ENCODE data around the gene KIAA0408.

- TF ChIP-seq CTCF (IDR thresholded peaks at IDR 0.05; ENCODE audit: control extremely low read depth in 1 of 3, insufficient read depth in 1 of 3, low read depth in 1 of 3, low read length in 3 of 3) (no peak), JUN (IDR thresholded peaks at IDR 0.05; ENCODE audit: low read depth, low read length) (no peak)
These were observed 12.4 kb upstream of the KIAA0408 start for GRCh38 chr6:127471379-127472255.

Data from H1 (cell line).